Stomach (tissue), 4 donors: Measurements from ENCODE around the gene TANC1.

Experiments used
- EP300 ChIP-seq: sonication (generic); formaldehyde crosslinking; IDR thresholded peaks from one replicate; pipeline ENCODE4 v1.6.1; 2017; ENCODE audit warnings: antibody characterized with exemption
- POLR2A ChIP-seq, 4 donors: fragments of 450-650 bp; IDR thresholded peaks; one replicate each; pipeline ENCODE4 v1.6.1; 2016; ENCODE audit warnings: antibody characterized with exemption in 4 of 4, control low read depth in 2 of 4, mild to moderate bottlenecking in 1 of 4, moderate library complexity in 1 of 4
- TF ChIP-seq, protein P1 (sequence below), 7 experiments: fragments of 450-650 bp in 4 of 7; fragments of 200-600 bp in 3 of 7; sonication (generic) in 3 of 7; IDR thresholded peaks; one replicate each; pipeline ENCODE4 v1.5.1; 2016 to 2019; ENCODE audit warnings: antibody characterized with exemption in 7 of 7, control low read depth in 2 of 7, mild to moderate bottlenecking in 1 of 7

DNA sequence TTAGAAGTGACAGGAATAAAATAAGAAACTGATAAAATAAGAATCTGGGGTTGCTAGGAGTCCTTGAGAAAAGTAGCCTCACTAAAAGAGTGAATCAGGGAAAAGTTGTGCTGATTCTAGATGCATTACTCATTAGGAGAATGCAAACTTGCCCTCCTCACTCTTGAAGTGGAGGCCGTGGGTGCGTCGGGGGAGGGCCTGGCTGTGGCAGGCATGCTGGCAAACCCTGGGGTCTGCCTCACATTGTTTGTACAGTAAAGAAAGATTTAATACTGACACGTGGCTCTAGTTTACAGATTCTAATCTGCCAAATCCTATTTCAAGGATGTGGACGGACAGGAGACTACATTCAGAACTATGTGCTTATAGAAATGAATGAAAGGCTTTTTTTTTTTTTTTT, 41.9 kb downstream of the TANC1 start:
- TF ChIP-seq, protein P1, sequence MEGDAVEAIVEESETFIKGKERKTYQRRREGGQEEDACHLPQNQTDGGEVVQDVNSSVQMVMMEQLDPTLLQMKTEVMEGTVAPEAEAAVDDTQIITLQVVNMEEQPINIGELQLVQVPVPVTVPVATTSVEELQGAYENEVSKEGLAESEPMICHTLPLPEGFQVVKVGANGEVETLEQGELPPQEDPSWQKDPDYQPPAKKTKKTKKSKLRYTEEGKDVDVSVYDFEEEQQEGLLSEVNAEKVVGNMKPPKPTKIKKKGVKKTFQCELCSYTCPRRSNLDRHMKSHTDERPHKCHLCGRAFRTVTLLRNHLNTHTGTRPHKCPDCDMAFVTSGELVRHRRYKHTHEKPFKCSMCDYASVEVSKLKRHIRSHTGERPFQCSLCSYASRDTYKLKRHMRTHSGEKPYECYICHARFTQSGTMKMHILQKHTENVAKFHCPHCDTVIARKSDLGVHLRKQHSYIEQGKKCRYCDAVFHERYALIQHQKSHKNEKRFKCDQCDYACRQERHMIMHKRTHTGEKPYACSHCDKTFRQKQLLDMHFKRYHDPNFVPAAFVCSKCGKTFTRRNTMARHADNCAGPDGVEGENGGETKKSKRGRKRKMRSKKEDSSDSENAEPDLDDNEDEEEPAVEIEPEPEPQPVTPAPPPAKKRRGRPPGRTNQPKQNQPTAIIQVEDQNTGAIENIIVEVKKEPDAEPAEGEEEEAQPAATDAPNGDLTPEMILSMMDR (IDR thresholded peaks at IDR 0.05): no peak
- TF ChIP-seq POLR2A (IDR thresholded peaks at IDR 0.05) (no peak), EP300 (no peak)
